ENCODE results near the gene WDR19. TPM values are rescaled to one million over a fixed set of nuclear protein-coding genes. Genes with fewer than 3 reads are reported as not detected.
"Not testable (repeated sequence)": the region's sequence is repeated elsewhere in the genome, so short reads cannot be mapped to it uniquely, and the experiment has no call there.

WDR19 gene
- total RNA-seq, 2 donors from 2014 or later, result 10.4 to 13.9 TPM

- no peak overlapping the region for H3K4me3 Mint-ChIP-seq
- no peak for ATAC-seq (replicated peaks)
- H3K9me3 Mint-ChIP-seq, result no peaks in the 10 kb centered on the region
- H3K4me1 Mint-ChIP-seq, result no peaks in the 10 kb centered on the region
- peaks cover 8% of the 10 kb centered on the region for H3K36me3 Mint-ChIP-seq (ENCODE audit: low read depth)
- H3K27me3 Mint-ChIP-seq, result no peaks in the 10 kb centered on the region
- H3K27ac Mint-ChIP-seq, result no peak overlapping the region
Observed at GRCh38 chr4:39255871-39256270, 73.5 kb downstream of the WDR19 start.

- no peaks in the 10 kb centered on the region for H3K27me3 Mint-ChIP-seq
Observed at GRCh38 chr4:39256436-39256835, 74.1 kb downstream of the WDR19 start.

GRCh38 chr4:39259571-39260330, 77.4 kb downstream of the WDR19 start:
- no peak overlapping the region for H3K4me3 Mint-ChIP-seq
- no peak overlapping the region for H3K27ac Mint-ChIP-seq
- ATAC-seq (replicated peaks), result no peak
- H3K4me1 Mint-ChIP-seq, result no peaks in the 10 kb centered on the region
- peaks cover 8% of the 10 kb centered on the region for H3K36me3 Mint-ChIP-seq (ENCODE audit: low read depth)
- H3K27me3 Mint-ChIP-seq, result no peaks in the 10 kb centered on the region
- H3K9me3 Mint-ChIP-seq, result no peaks in the 10 kb centered on the region

More at GRCh38 chr4:39256436-39256835, 74.1 kb downstream of the WDR19 start:
- Mint-ChIP-seq H3K9me3 (no peaks in the 10 kb centered on the region), H3K36me3 (ENCODE audit: low read depth) (peaks cover 8% of the 10 kb centered on the region), H3K27ac (peak overlapping the region; percentile 26), H3K4me1 (no peaks in the 10 kb centered on the region), H3K4me3 (no peak overlapping the region)
- no peak for ATAC-seq (replicated peaks)

GRCh38 chr4:39263895-39264294, 81.6 kb downstream of the WDR19 start:
- no peak overlapping the region for H3K4me3 Mint-ChIP-seq
- no peaks in the 10 kb centered on the region for H3K27me3 Mint-ChIP-seq
- H3K4me1 Mint-ChIP-seq, result no peaks in the 10 kb centered on the region
- H3K9me3 Mint-ChIP-seq, result no peaks in the 10 kb centered on the region
- no peaks in the 10 kb centered on the region for H3K36me3 Mint-ChIP-seq (ENCODE audit: low read depth)
- no peak for ATAC-seq (replicated peaks)
- no peak overlapping the region for H3K27ac Mint-ChIP-seq

- Mint-ChIP-seq H3K4me1 (no peaks in the 10 kb centered on the region), H3K36me3 (ENCODE audit: low read depth) (peaks cover 32% of the 10 kb centered on the region), H3K4me3 (no peak overlapping the region), H3K27ac (no peak overlapping the region), H3K9me3 (no peaks in the 10 kb centered on the region), H3K27me3 (no peaks in the 10 kb centered on the region)
- no peak for ATAC-seq (replicated peaks)
Observed at GRCh38 chr4:39274503-39274902, 92.2 kb downstream of the WDR19 start.

- H3K27me3 Mint-ChIP-seq; H3K27ac Mint-ChIP-seq; H3K9me3 Mint-ChIP-seq; ATAC-seq (replicated peaks); H3K4me1 Mint-ChIP-seq; H3K4me3 Mint-ChIP-seq: not testable (repeated sequence)
- peaks cover 27% of the 10 kb centered on the region for H3K36me3 Mint-ChIP-seq (ENCODE audit: low read depth)
Observed at GRCh38 chr4:39277661-39278060, 95.3 kb downstream of the WDR19 start.

GRCh38 chr4:39278476-39278875, 96.1 kb downstream of the WDR19 start:
- H3K27me3 Mint-ChIP-seq, result no peaks in the 10 kb centered on the region
- ATAC-seq (replicated peaks), result no peak
- H3K36me3 Mint-ChIP-seq (ENCODE audit: low read depth), result peaks cover 27% of the 10 kb centered on the region
- H3K27ac Mint-ChIP-seq, result no peak overlapping the region
- H3K4me1 Mint-ChIP-seq, result no peaks in the 10 kb centered on the region
- no peak overlapping the region for H3K4me3 Mint-ChIP-seq
- no peaks in the 10 kb centered on the region for H3K9me3 Mint-ChIP-seq

GRCh38 chr4:39279416-39279815, 97.1 kb downstream of the WDR19 start:
- no peak overlapping the region for H3K27ac Mint-ChIP-seq
- H3K36me3 Mint-ChIP-seq (ENCODE audit: low read depth), result peaks cover 23% of the 10 kb centered on the region
- no peaks in the 10 kb centered on the region for H3K4me1 Mint-ChIP-seq
- no peak overlapping the region for H3K4me3 Mint-ChIP-seq
- H3K27me3 Mint-ChIP-seq, result no peaks in the 10 kb centered on the region
- no peaks in the 10 kb centered on the region for H3K9me3 Mint-ChIP-seq
- no peak for ATAC-seq (replicated peaks)

- H3K4me3 Mint-ChIP-seq, result no peak overlapping the region
- no peak overlapping the region for H3K27ac Mint-ChIP-seq
- no peak for ATAC-seq (replicated peaks)
- H3K36me3 Mint-ChIP-seq (ENCODE audit: low read depth), result peaks cover 34% of the 10 kb centered on the region
- H3K9me3 Mint-ChIP-seq, result no peaks in the 10 kb centered on the region
- H3K27me3 Mint-ChIP-seq, result no peaks in the 10 kb centered on the region
- peaks cover 8% of the 10 kb centered on the region for H3K4me1 Mint-ChIP-seq
Observed at GRCh38 chr4:39280770-39281169, 98.4 kb downstream of the WDR19 start.

GRCh38 chr4:39285111-39285795, 102.9 kb downstream of the WDR19 start:
- peak; percentile 67 for ATAC-seq (replicated peaks)
- Mint-ChIP-seq H3K4me3 (peak overlapping the region; percentile 0), H3K27me3 (no peaks in the 10 kb centered on the region), H3K4me1 (peaks cover 13% of the 10 kb centered on the region), H3K9me3 (no peaks in the 10 kb centered on the region), H3K27ac (peak overlapping the region; percentile 23), H3K36me3 (ENCODE audit: low read depth) (peaks cover 71% of the 10 kb centered on the region)

- Mint-ChIP-seq H3K27me3 (no peaks in the 10 kb centered on the region), H3K4me3 (peak overlapping the region; percentile 0), H3K4me1 (peaks cover 13% of the 10 kb centered on the region), H3K9me3 (no peaks in the 10 kb centered on the region), H3K36me3 (ENCODE audit: low read depth) (peaks cover 77% of the 10 kb centered on the region), H3K27ac (peak overlapping the region; percentile 23)
- no peak for ATAC-seq (replicated peaks)
Observed at GRCh38 chr4:39285853-39286252, 103.5 kb downstream of the WDR19 start.

- Mint-ChIP-seq H3K36me3 (ENCODE audit: low read depth) (peaks cover 81% of the 10 kb centered on the region), H3K4me1 (peaks cover 13% of the 10 kb centered on the region), H3K4me3 (peak overlapping the region; percentile 0), H3K9me3 (no peaks in the 10 kb centered on the region), H3K27ac (peak overlapping the region; percentile 23), H3K27me3 (no peaks in the 10 kb centered on the region)
- ATAC-seq (replicated peaks), result no peak
Observed at GRCh38 chr4:39286263-39286662, 103.9 kb downstream of the WDR19 start.

GRCh38 chr4:39287223-39287622, 104.9 kb downstream of the WDR19 start:
- ATAC-seq (replicated peaks), result no peak
- Mint-ChIP-seq H3K4me3 (no peak overlapping the region), H3K27ac (no peak overlapping the region), H3K4me1 (peaks cover 13% of the 10 kb centered on the region), H3K9me3 (no peaks in the 10 kb centered on the region), H3K27me3 (no peaks in the 10 kb centered on the region), H3K36me3 (ENCODE audit: low read depth) (peaks cover 91% of the 10 kb centered on the region)

GRCh38 chr4:39291686-39292085, 109.4 kb downstream of the WDR19 start:
- Mint-ChIP-seq H3K4me3 (no peak overlapping the region), H3K27ac (peak overlapping the region; percentile 21), H3K36me3 (ENCODE audit: low read depth) (peaks cover 94% of the 10 kb centered on the region), H3K4me1 (no peaks in the 10 kb centered on the region), H3K9me3 (no peaks in the 10 kb centered on the region), H3K27me3 (no peaks in the 10 kb centered on the region)
- peak; percentile 38 for ATAC-seq (replicated peaks)

- not testable (repeated sequence) for H3K27me3 Mint-ChIP-seq; H3K4me3 Mint-ChIP-seq; ATAC-seq (replicated peaks); H3K9me3 Mint-ChIP-seq; H3K4me1 Mint-ChIP-seq
- Mint-ChIP-seq H3K27ac (peak overlapping the region; percentile 21), H3K36me3 (ENCODE audit: low read depth) (peaks cover 89% of the 10 kb centered on the region)
Observed at GRCh38 chr4:39292433-39292832, 110.1 kb downstream of the WDR19 start.
